Right lobe of liver (tissue), 6 donors: ENCODE results near the gene TP53RK. TPM values are rescaled to one million over a fixed set of nuclear protein-coding genes. Genes with fewer than 3 reads are reported as not detected.

Experiments
- ATAC-seq, 4 donors: fragments of 200-7000 bp; cut with Tn5 transposase; one replicate each; pipeline ENCODE4 v1.9.1; 2020; ENCODE audit warnings: mild to moderate bottlenecking in 4 of 4, moderate library complexity in 4 of 4
- DNase-seq, 3 donors: peaks; one replicate each; pipeline ENCODE4 v3.0.0-alpha.2; 2020
- H3K27ac ChIP-seq, 3 donors: fragments of 200-600 bp; one replicate each; pipeline ENCODE4 v1.8.0; 2022
- H3K27me3 ChIP-seq, 2 donors: fragments of 200-600 bp; one replicate each; pipeline ENCODE4 v1.8.0; 2022
- H3K36me3 ChIP-seq, 4 donors: fragments of 200-600 bp; sonication (generic) in 1 of 4; one replicate each; pipeline versions ENCODE4 v1.5.1 to v1.8.0; 2017 to 2022; ENCODE audit warnings: control low read depth in 1 of 4
- H3K4me1 ChIP-seq, 4 donors: fragments of 200-600 bp; sonication (generic) in 1 of 4; one replicate each; pipeline versions ENCODE4 v1.5.1 to v1.8.0; 2017 to 2022; ENCODE audit warnings: control low read depth in 1 of 4
- H3K4me3 ChIP-seq, 3 donors: fragments of 200-600 bp; one replicate each; pipeline ENCODE4 v1.8.0; 2022
- H3K9me3 ChIP-seq, 4 donors: fragments of 200-600 bp; sonication (generic) in 1 of 4; one replicate each; pipeline versions ENCODE4 v1.5.1 to v1.8.0; 2017 to 2022; ENCODE audit warnings: control low read depth in 1 of 4
- CTCF ChIP-seq, 4 donors: fragments of 200-600 bp in 3 of 4; fragments of 450-650 bp in 1 of 4; IDR thresholded peaks; one replicate each; pipeline versions ENCODE4 v1.5.1 to v1.8.0; 2016 to 2022; ENCODE audit warnings: antibody characterized with exemption in 4 of 4, mild to moderate bottlenecking in 2 of 4
- POLR2A ChIP-seq: fragments of 450-650 bp; IDR thresholded peaks from one replicate; pipeline ENCODE4 v1.6.1; 2017; ENCODE audit warnings: antibody characterized with exemption, mild to moderate bottlenecking
- WGBS: methylation state at CpG from one replicate; pipeline ENCODE4 v1.1.6; 2018; ENCODE audit warnings: low coverage, low lambda C conversion rate; ENCODE audit not compliant: insufficient coverage; ENCODE audit errors: missing lambda C conversion rate; 5-methylcytosine and 5-hydroxymethylcytosine counted together
- intact Hi-C, 2 donors: fragments of 100-400 bp; cut with DNase I; formaldehyde crosslinking; loops; one replicate each; pipeline versions ENCODE4 v1.11.2 to v1.14.1; 2022
- total RNA-seq, 6 experiments: library from RNA; depleted of rRNA in 2 of 6; stranded (reverse); fragments of >200 nt in 2 of 6; fragmentation: NEBNext Ultra II Directional in 3 of 6; extraction: Animal tissue kit (Norgen Biotek cat#: 25700) in 3 of 6; gene quantifications; one replicate each; pipeline versions ENCODE4 v1.1.0 to v1.2.4, GENCODE V29; 2016 to 2023
- donor health status: DM: no; HTN: yes; CAD: no.
- donor health status: DM: no; HTN: no; CAD: no.
- donor health status: DM: no; HTN: no; CAD: no.
- donor health status: DM: no; HTN: yes; CAD: no.
- donor health status: DM: no; HTN: yes; CAD: no.

TP53RK gene
- total RNA-seq, 6 experiments from 2014 or later: 3.1 to 10.0 (median 5.2) TPM

GRCh38 chr20:46670228-46670584 is 19.0 kb downstream of the TP53RK start:
- ATAC-seq (no peak), DNase-seq (no peak)
- peaks cover 0 to 34% (median 14%) of the 10 kb centered on the region in 4 donors for H3K4me1 ChIP-seq
- H3K27ac ChIP-seq: no peak overlapping the region
- 50% methylated on average over 2 of the region's 2 CpGs for WGBS
- H3K36me3 ChIP-seq: no peaks in the 10 kb centered on the region
- intact Hi-C loops: no loop called here
- no peaks in the 10 kb centered on the region for H3K9me3 ChIP-seq
- H3K27me3 ChIP-seq: no peaks in the 10 kb centered on the region
- TF ChIP-seq CTCF (IDR thresholded peaks at IDR 0.05) (no peak), POLR2A (no peak)
- no peak overlapping the region for H3K4me3 ChIP-seq

GRCh38 chr20:46666818-46667515 is 22.3 kb downstream of the TP53RK start:
- H3K4me1 ChIP-seq: peaks cover 0 to 32% (median 14%) of the 10 kb centered on the region in 4 donors

GRCh38 chr20:46666306-46666705 is 22.9 kb downstream of the TP53RK start:
- Histone ChIP-seq H3K4me3 (no peak overlapping the region), H3K27me3 (no peaks in the 10 kb centered on the region), H3K36me3 (no peaks in the 10 kb centered on the region), H3K4me1 (peaks cover 0 to 25% (median 12%) of the 10 kb centered on the region in 4 donors), H3K9me3 (no peaks in the 10 kb centered on the region), H3K27ac (no peak overlapping the region)
- ATAC-seq (no peak), DNase-seq (no peak)
- TF ChIP-seq POLR2A (no peak), CTCF (IDR thresholded peaks at IDR 0.05) (no peak)
- intact Hi-C loops: no loop called here
- 57% methylated on average over 1 of the region's 3 CpGs for WGBS

More at GRCh38 chr20:46666818-46667515, 22.3 kb downstream of the TP53RK start:
- ATAC-seq: peak; percentile 80 to 93 (median 82)
- H3K36me3 ChIP-seq: no peaks in the 10 kb centered on the region
- no peak overlapping the region for H3K4me3 ChIP-seq
- intact Hi-C loops: no loop called here
- peak in 2 of 3 donors; percentile 77 for DNase-seq
- H3K27ac ChIP-seq: peak overlapping the region in 1 of 3 donors; percentile 35
- WGBS: 23% methylated on average over 5 of the region's 6 CpGs
- no peaks in the 10 kb centered on the region for H3K27me3 ChIP-seq
- TF ChIP-seq CTCF (IDR thresholded peaks at IDR 0.05) (no peak), POLR2A (no peak)
- no peaks in the 10 kb centered on the region for H3K9me3 ChIP-seq

GRCh38 chr20:46665602-46666001 is 23.6 kb downstream of the TP53RK start:
- 69% methylated on average over 3 of the region's 3 CpGs for WGBS
- DNase-seq: no peak

More at GRCh38 chr20:46665602-46666001, 23.6 kb downstream of the TP53RK start:
- Histone ChIP-seq H3K4me3 (no peak overlapping the region), H3K9me3 (no peaks in the 10 kb centered on the region), H3K27me3 (no peaks in the 10 kb centered on the region), H3K4me1 (peaks cover 0 to 20% (median 9%) of the 10 kb centered on the region in 4 donors), H3K36me3 (no peaks in the 10 kb centered on the region), H3K27ac (no peak overlapping the region)
- TF ChIP-seq CTCF (IDR thresholded peaks at IDR 0.05): no peak
- TF ChIP-seq POLR2A: no peak
- no peak for ATAC-seq
- intact Hi-C loops: no loop called here
